ENCODE results near the gene NDUFAF8.

The NDUFAF8 gene

GRCh38 chr17:81206657-81207056, 32.5 kb upstream of the NDUFAF8 start:
- no peak overlapping the region for H3K4ac ChIP-seq (ENCODE audit: low read length)
- H3K9ac ChIP-seq (ENCODE audit: low read depth, low read length, poor library complexity): no peak overlapping the region
- H3K79me1 ChIP-seq (ENCODE audit: low read depth, low read length): peaks cover 4% of the 10 kb centered on the region
- peaks cover 22 to 50% of the 10 kb centered on the region in 2 donors for H3K36me3 ChIP-seq (replicated peaks in 1 of 2; ENCODE audit: control insufficient read depth in 2 of 2, insufficient read depth in 2 of 2, low read length in 2 of 2)
- no peak overlapping the region for H3K18ac ChIP-seq (ENCODE audit: low read length)
- no peak for DNase-seq (ENCODE audit: low spot score)
- H2BK15ac ChIP-seq (ENCODE audit: low read length): no peak overlapping the region
- no peaks in the 10 kb centered on the region for H3K27me3 ChIP-seq (ENCODE audit: control insufficient read depth in 3 of 3, insufficient read depth in 3 of 3, low read depth in 1 of 3, low read length in 3 of 3)
- no peak overlapping the region for H2AFZ ChIP-seq (ENCODE audit: low read length)
- H2AK5ac ChIP-seq (ENCODE audit: low read depth, low read length): no peak overlapping the region
- H3K23ac ChIP-seq (ENCODE audit: low read depth, low read length, poor library complexity): no peak overlapping the region
- WGBS, 2 donors (ENCODE audit: extremely low coverage in 2 of 2, insufficient read length in 2 of 2, insufficient replicate concordance in 1 of 2): no CpG with 5 or more reads among the region's 12 CpGs
- no peak overlapping the region for H3K4me3 ChIP-seq (ENCODE audit: low read length in 2 of 2)
- H3K9me3 ChIP-seq (replicated peaks in 1 of 2; ENCODE audit: control insufficient read depth in 2 of 2, insufficient read depth in 1 of 2, low read depth in 1 of 2, low read length in 2 of 2): peaks cover 0 to 4% of the 10 kb centered on the region in 2 donors
- H3K4me2 ChIP-seq (ENCODE audit: insufficient read depth, low read length, poor library complexity, severe bottlenecking): no peak overlapping the region
- peak overlapping the region; percentile 21 for H3K14ac ChIP-seq (ENCODE audit: low read length)
- H2BK12ac ChIP-seq (ENCODE audit: low read length): no peak overlapping the region
- no peak overlapping the region for H2BK120ac ChIP-seq (ENCODE audit: low read depth, low read length)
- no peak overlapping the region for H4K91ac ChIP-seq (ENCODE audit: low read depth, low read length, poor library complexity)
- no peaks in the 10 kb centered on the region for H3K4me1 ChIP-seq (ENCODE audit: control insufficient read depth in 2 of 2, insufficient read depth in 1 of 2, low read depth in 1 of 2, low read length in 2 of 2)
- no peak overlapping the region for H2BK5ac ChIP-seq (ENCODE audit: low read length)
- H4K8ac ChIP-seq (ENCODE audit: low read depth, low read length): peak overlapping the region; percentile 17
- no peak overlapping the region for H3K27ac ChIP-seq (replicated peaks; ENCODE audit: low read length)

GRCh38 chr17:81207610-81208581, 31.2 kb upstream of the NDUFAF8 start:
- H3K4me3 ChIP-seq (ENCODE audit: low read length in 2 of 2): peak overlapping the region in 1 of 2 donors; percentile 16
- no peaks in the 10 kb centered on the region for H3K4me1 ChIP-seq (ENCODE audit: control insufficient read depth in 2 of 2, insufficient read depth in 1 of 2, low read depth in 1 of 2, low read length in 2 of 2)
- H2AK5ac ChIP-seq (ENCODE audit: low read depth, low read length): no peak overlapping the region
- no peak overlapping the region for H2BK15ac ChIP-seq (ENCODE audit: low read length)
- H3K23ac ChIP-seq (ENCODE audit: low read depth, low read length, poor library complexity): peak overlapping the region; percentile 80
- H2AFZ ChIP-seq (ENCODE audit: low read length): no peak overlapping the region
- H3K27me3 ChIP-seq (ENCODE audit: control insufficient read depth in 3 of 3, insufficient read depth in 3 of 3, low read depth in 1 of 3, low read length in 3 of 3): no peaks in the 10 kb centered on the region
- H3K27ac ChIP-seq (replicated peaks; ENCODE audit: low read length): peak overlapping the region; percentile 2
- H3K9me3 ChIP-seq (replicated peaks in 1 of 2; ENCODE audit: control insufficient read depth in 2 of 2, insufficient read depth in 1 of 2, low read depth in 1 of 2, low read length in 2 of 2): peaks cover 0 to 4% of the 10 kb centered on the region in 2 donors
- H3K36me3 ChIP-seq (replicated peaks in 1 of 2; ENCODE audit: control insufficient read depth in 2 of 2, insufficient read depth in 2 of 2, low read length in 2 of 2): peaks cover 22 to 49% of the 10 kb centered on the region in 2 donors
- peak overlapping the region; percentile 82 for H4K8ac ChIP-seq (ENCODE audit: low read depth, low read length)
- no peak overlapping the region for H3K18ac ChIP-seq (ENCODE audit: low read length)
- no peak overlapping the region for H3K4me2 ChIP-seq (ENCODE audit: insufficient read depth, low read length, poor library complexity, severe bottlenecking)
- no peak overlapping the region for H2BK120ac ChIP-seq (ENCODE audit: low read depth, low read length)
- no CpG with 5 or more reads among the region's 21 CpGs for WGBS, 2 donors (ENCODE audit: extremely low coverage in 2 of 2, insufficient read length in 2 of 2, insufficient replicate concordance in 1 of 2)
- peaks cover 10% of the 10 kb centered on the region for H3K79me1 ChIP-seq (ENCODE audit: low read depth, low read length)
- H2BK5ac ChIP-seq (ENCODE audit: low read length): no peak overlapping the region
- DNase-seq (ENCODE audit: low spot score): no peak
- no peak overlapping the region for H3K4ac ChIP-seq (ENCODE audit: low read length)
- H3K14ac ChIP-seq (ENCODE audit: low read length): peak overlapping the region; percentile 21
- peak overlapping the region; percentile 73 for H2BK12ac ChIP-seq (ENCODE audit: low read length)
- no peak overlapping the region for H3K9ac ChIP-seq (ENCODE audit: low read depth, low read length, poor library complexity)
- no peak overlapping the region for H4K91ac ChIP-seq (ENCODE audit: low read depth, low read length, poor library complexity)

GRCh38 chr17:81208651-81209050, 30.5 kb upstream of the NDUFAF8 start:
- WGBS, 2 donors (ENCODE audit: extremely low coverage in 2 of 2, insufficient read length in 2 of 2, insufficient replicate concordance in 1 of 2): no CpG with 5 or more reads among the region's 10 CpGs
- no peak overlapping the region for H3K9ac ChIP-seq (ENCODE audit: low read depth, low read length, poor library complexity)
- H2BK12ac ChIP-seq (ENCODE audit: low read length): no peak overlapping the region
- H3K27ac ChIP-seq (replicated peaks; ENCODE audit: low read length): no peak overlapping the region
- no peak overlapping the region for H3K4ac ChIP-seq (ENCODE audit: low read length)
- H3K4me2 ChIP-seq (ENCODE audit: insufficient read depth, low read length, poor library complexity, severe bottlenecking): no peak overlapping the region
- no peak overlapping the region for H3K4me3 ChIP-seq (ENCODE audit: low read length in 2 of 2)
- no peak overlapping the region for H2BK15ac ChIP-seq (ENCODE audit: low read length)
- H2AK5ac ChIP-seq (ENCODE audit: low read depth, low read length): no peak overlapping the region
- H3K79me1 ChIP-seq (ENCODE audit: low read depth, low read length): peaks cover 10% of the 10 kb centered on the region
- no peak overlapping the region for H4K8ac ChIP-seq (ENCODE audit: low read depth, low read length)
- H3K9me3 ChIP-seq (replicated peaks in 1 of 2; ENCODE audit: control insufficient read depth in 2 of 2, insufficient read depth in 1 of 2, low read depth in 1 of 2, low read length in 2 of 2): peaks cover 0 to 5% of the 10 kb centered on the region in 2 donors
- peaks cover 16 to 44% of the 10 kb centered on the region in 2 donors for H3K36me3 ChIP-seq (replicated peaks in 1 of 2; ENCODE audit: control insufficient read depth in 2 of 2, insufficient read depth in 2 of 2, low read length in 2 of 2)
- H3K27me3 ChIP-seq (ENCODE audit: control insufficient read depth in 3 of 3, insufficient read depth in 3 of 3, low read depth in 1 of 3, low read length in 3 of 3): no peaks in the 10 kb centered on the region
- no peak overlapping the region for H2AFZ ChIP-seq (ENCODE audit: low read length)
- no peaks in the 10 kb centered on the region for H3K4me1 ChIP-seq (ENCODE audit: control insufficient read depth in 2 of 2, insufficient read depth in 1 of 2, low read depth in 1 of 2, low read length in 2 of 2)
- H3K14ac ChIP-seq (ENCODE audit: low read length): no peak overlapping the region
- no peak overlapping the region for H4K91ac ChIP-seq (ENCODE audit: low read depth, low read length, poor library complexity)
- no peak for DNase-seq (ENCODE audit: low spot score)
- H2BK120ac ChIP-seq (ENCODE audit: low read depth, low read length): no peak overlapping the region
- H3K18ac ChIP-seq (ENCODE audit: low read length): no peak overlapping the region
- no peak overlapping the region for H3K23ac ChIP-seq (ENCODE audit: low read depth, low read length, poor library complexity)
- no peak overlapping the region for H2BK5ac ChIP-seq (ENCODE audit: low read length)

- Histone ChIP-seq H2BK12ac (ENCODE audit: low read length) (no peak overlapping the region), H2AK5ac (ENCODE audit: low read depth, low read length) (no peak overlapping the region), H3K27ac (replicated peaks; ENCODE audit: low read length) (no peak overlapping the region), H3K4ac (ENCODE audit: low read length) (no peak overlapping the region), H3K23ac (ENCODE audit: low read depth, low read length, poor library complexity) (no peak overlapping the region), H3K4me1 (ENCODE audit: control insufficient read depth in 2 of 2, insufficient read depth in 1 of 2, low read depth in 1 of 2, low read length in 2 of 2) (no peaks in the 10 kb centered on the region), H4K8ac (ENCODE audit: low read depth, low read length) (no peak overlapping the region), H2BK15ac (ENCODE audit: low read length) (no peak overlapping the region), H3K79me1 (ENCODE audit: low read depth, low read length) (peaks cover 10% of the 10 kb centered on the region), H3K27me3 (ENCODE audit: control insufficient read depth in 3 of 3, insufficient read depth in 3 of 3, low read depth in 1 of 3, low read length in 3 of 3) (no peaks in the 10 kb centered on the region), H3K9me3 (replicated peaks in 1 of 2; ENCODE audit: control insufficient read depth in 2 of 2, insufficient read depth in 1 of 2, low read depth in 1 of 2, low read length in 2 of 2) (peaks cover 0 to 5% of the 10 kb centered on the region in 2 donors), H2BK120ac (ENCODE audit: low read depth, low read length) (no peak overlapping the region), H3K4me2 (ENCODE audit: insufficient read depth, low read length, poor library complexity, severe bottlenecking) (no peak overlapping the region), H2BK5ac (ENCODE audit: low read length) (no peak overlapping the region), H2AFZ (ENCODE audit: low read length) (no peak overlapping the region), H3K18ac (ENCODE audit: low read length) (no peak overlapping the region), H3K36me3 (replicated peaks in 1 of 2; ENCODE audit: control insufficient read depth in 2 of 2, insufficient read depth in 2 of 2, low read length in 2 of 2) (peaks cover 16 to 40% of the 10 kb centered on the region in 2 donors), H3K14ac (ENCODE audit: low read length) (no peak overlapping the region), H4K91ac (ENCODE audit: low read depth, low read length, poor library complexity) (no peak overlapping the region), H3K4me3 (ENCODE audit: low read length in 2 of 2) (no peak overlapping the region), H3K9ac (ENCODE audit: low read depth, low read length, poor library complexity) (no peak overlapping the region)
- WGBS, 2 donors (ENCODE audit: extremely low coverage in 2 of 2, insufficient read length in 2 of 2, insufficient replicate concordance in 1 of 2): no CpG with 5 or more reads among the region's 16 CpGs
- DNase-seq (ENCODE audit: low spot score): no peak
Measured at GRCh38 chr17:81209141-81209540, 30.0 kb upstream of the NDUFAF8 start.
